SW 1271 (cell line): Measurements from ENCODE around the gene NHP2.

Experiments
- DNase-seq, 2 experiments: peaks; one replicate each; lab custom pipeline; 2025; lab: John Stamatoyannopoulos, UW

NHP2 gene

DNA sequence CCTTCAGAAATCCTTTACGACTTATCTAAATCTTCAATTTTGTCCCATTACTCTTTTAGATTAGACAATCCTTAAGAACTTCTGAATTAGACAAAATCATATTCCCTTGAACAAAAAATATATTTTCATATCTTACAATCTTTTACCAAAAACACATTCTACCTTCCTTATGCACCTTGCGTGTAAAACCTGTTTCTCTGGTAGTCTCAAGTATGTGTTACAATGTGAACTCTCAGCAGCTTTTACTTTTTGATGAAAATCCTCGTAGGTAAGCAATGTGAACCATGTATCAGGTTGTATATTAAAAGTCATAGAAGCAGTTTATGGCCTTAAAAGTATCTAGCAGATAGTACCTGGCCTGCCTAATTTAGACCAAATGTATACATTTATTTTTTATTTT, 20.8 kb upstream of the NHP2 start:
- no peak for DNase-seq

DNA sequence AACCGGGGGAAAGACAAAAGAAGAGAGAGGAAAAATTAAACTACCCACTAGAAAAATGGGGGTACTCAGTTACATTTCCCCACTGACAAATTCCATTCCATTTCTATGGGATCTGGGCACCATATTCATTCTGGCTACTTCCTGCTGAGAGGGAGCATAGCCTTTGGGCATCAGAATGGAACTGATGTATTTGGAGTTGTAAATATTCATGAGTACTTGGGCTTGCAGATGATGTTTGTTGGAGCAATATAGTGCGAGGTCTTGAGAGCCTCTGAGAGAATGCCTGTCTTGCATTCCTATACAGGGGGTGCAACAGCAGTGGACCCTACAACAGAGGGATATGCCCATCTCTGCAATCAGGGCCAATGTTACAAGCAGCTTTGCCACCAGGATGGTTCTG, 16.8 kb upstream of the NHP2 start:
- no peak for DNase-seq

DNA sequence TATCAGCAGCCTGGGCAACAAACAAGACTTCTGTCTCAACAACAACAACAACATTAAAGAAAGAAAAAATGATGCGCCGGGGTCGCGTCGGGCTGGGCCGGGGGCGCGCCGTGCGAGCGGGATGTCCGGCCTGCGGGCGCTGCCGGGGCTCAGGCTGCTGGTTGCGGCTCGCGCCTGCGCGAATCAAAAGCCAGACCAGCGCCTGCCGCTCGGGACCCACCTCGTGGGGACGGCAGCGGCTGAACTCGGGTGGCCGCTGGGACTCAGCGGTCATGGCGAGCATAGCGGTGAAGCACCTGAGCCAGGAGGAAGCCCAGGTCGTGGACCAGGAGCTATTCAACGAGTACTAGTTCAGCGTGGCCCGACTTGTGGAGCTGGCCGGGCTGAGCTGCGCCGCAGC, 11.9 kb upstream of the NHP2 start:
- DNase-seq = no peak

DNA sequence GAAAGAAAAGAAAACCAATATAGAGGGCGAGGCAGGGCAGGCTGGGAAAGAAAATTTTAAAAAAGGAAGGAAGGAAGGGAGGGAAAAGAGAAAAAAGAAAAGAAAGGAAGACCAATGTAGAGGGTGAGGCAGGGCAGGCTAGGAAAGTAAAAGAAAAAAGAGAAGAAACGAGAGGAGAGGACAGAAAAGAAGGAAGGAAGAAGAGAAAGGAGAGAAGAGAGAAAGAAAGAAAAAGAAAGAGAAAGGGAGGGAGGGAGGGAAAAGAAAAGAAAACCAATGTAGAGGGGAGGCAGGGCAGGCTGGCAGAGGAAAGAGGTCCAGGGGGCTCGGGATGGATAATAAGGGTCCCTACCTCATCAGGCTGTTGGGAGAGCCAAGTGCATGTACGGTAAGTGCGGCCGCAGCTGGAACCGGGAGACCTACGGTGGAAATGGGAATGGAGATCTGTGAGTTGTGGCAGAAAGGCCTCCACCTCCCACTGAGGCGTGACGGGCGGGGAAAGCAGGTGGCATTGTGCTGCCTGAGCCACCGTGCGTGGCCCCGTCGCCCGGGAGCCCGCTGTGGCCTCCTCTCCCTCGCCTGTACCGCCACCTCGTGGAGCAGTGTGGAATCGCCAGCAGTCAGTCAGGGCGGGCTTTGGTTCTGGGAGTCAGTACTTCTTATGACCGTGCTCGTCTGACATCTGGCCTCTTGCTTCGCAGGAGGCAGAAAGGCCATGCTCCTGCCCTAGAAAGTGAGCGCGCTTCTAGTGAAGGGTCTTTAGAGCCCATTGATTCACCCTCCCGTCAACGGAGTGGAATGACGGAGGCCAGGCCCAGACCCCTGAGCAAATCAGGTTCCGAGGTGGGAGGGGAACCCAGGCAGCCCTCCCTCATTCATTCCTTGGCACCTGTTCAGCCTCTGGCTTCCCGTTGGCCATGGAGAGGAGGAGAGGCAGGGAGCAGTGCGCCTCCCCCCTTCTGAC, 10.4 kb upstream of the NHP2 start:
- peak; percentile 57 to 81 for DNase-seq

DNA sequence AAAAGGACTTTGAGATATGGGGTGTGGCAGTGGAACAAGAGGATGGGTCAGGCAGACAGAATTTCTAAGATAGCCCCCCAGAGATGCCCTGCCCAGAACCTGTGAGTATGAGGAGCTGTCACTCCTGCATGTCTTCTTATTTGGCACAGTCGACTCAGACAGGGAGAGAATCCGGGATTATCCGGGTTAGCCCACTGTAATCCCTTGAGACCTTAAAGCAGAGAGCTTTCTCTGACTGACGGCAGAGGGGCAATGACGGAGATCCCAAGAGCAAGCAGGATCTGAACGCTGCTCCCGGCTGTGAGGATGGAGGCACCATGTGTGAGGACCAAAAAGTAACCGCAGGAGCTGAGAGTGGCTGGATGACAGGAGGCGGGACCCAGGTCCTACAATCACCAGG, 8.8 kb upstream of the NHP2 start:
- no peak for DNase-seq

DNA sequence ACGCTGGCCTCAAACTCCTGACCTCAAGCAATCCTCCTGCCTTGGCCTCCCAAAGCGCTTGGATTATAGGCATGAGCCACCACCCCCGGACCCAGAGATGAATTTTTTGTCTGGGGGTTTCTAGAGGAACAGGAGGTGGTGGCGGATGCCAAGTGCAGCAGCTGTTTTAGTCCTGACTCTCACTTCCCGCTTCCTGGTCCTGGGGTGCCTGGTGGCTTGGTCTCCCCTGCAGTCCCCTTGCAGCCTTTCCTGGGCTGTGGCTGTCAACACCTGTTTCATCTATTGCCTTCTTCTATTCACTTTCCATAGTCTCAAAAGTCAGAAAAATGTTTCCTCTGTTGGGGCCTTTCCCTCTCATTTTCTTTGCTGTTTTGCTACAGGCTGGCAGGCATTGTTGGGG, 6.5 kb upstream of the NHP2 start:
- DNase-seq = no peak

DNA sequence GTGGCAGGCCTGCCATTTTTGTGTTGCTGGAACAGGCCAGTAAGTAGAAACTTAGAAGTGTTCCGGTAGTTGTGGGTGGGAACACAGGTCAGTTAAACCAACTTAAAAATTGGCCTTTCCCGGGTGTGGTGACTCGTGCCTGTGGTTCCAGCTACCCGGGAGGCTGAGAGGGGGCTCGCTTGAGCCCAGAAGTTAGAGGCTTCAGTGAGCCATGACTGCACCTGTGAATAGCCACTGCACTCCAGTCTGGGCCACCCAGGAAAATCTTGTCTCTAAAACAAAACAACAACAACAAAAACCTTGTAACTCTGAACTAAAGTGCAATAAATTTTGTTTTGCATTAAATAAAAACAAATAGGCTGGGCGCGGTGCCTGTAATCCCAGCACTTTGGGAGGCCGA, 1.4 kb upstream of the NHP2 start:
- DNase-seq = no peak

DNA sequence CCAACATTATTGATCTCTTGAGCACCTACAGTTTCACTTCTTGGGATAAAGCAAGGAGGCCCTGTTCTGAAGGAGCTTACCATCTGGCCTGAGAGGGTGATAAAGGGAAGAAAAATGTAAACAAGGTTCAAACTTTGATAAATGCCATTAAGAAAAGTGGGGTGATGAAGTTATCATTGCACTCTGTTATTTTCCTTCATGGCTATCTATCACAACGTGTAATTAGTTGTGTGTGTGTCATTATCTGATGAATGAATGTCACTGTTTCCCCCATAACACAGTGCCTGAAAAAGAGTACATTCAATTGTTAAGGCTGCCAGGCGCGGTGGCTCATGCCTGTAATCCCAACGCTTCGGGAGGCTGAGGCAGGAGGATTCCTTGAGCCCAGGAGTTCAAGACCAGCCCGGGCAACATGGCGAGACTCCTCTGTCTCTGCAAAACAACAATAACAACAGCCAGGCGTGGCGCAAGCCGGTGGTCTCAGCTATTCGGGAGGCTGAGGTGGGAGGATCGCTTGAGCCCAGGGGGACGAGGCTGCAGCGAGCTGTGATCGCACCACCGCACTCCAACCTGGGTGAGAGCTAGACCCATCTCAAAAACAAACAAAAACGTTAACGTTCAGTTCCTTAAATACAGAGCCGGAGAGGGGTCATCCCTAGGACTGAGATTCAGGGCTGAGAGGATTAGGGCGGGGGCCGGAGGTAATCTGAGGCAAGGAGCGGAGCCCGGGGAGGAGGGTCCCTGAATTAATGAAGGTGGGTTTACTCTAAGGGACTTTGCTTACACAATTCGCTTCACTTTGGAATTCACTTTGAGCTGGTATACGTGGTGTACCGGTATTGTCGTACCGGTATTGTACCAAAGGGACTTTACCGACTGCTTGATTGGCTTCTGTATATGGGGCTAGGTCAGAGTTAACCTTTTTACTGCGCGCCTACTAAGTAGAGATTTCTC, 917 bp downstream of the NHP2 start:
- DNase-seq = no peak

DNA sequence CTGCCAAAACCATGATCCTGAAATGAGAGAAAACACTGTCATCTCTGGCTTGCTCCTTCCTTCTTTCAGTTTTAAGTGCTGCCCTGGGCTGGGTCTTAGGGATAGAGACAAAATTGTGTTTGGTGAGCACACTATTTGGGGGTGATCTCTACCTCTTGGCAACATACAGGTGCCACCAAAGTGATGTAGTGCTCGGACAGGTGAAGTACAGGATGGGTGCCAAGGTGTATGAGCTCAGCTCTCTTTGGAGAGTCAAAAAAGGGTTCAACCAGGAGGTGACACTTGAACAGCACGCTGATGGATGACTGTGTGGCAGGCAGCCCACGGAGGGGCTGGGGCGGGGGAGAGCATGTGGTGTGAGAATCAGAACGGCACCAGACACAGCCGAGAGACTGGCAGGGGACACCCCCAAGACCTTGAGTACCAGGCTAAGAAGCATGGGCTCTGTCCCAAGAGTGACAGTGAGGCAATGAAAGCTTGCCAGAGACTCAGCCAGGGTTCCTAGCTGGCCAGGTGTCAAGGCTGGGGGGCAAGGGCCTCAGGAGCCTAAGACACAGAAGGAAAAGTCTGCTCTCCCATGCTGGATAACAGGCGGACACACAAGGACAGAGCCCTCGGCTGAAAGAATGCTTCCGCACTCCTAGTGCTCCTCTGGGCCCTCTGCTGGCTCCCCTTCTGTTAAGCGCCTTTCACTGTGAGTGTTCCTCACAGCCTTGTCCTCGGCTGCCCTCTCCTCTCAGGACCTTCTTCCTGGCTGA, 2.5 kb downstream of the NHP2 start:
- DNase-seq = no peak

DNA sequence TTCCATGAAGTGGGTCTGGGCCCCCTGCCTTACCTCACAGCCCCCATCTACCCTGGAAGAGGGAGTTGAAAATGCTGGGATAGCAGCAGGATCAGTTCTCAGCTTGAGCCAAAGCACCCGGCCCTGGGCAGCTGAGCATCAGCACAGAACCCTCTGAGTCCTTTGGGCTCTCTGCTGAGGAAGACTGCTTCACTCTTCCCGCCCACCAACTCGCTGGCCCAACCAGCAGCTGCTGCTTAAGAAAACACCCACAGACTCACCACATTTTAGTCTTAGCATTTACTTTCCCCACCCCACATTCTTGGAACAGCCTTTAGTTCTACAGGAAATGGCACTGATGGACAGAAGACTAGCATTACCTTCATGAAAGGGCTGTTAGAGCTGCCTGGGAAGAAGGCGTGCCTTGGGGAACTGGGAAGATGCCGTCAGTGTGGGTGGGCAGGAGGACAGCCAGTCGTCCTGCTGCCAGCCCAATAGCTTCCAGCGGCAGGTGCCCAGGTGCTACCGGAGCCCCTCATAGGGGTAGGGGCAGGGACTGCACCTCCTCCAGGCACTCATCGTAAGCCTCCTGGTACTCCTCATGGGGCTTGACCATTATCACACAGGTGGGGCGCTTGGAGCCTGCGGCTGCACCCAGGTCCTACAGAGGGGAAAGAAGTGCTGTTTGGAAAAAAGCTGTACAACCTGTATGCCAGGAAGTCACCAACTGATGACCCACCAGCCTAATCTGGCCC, 4.3 kb downstream of the NHP2 start:
- DNase-seq = no peak

DNA sequence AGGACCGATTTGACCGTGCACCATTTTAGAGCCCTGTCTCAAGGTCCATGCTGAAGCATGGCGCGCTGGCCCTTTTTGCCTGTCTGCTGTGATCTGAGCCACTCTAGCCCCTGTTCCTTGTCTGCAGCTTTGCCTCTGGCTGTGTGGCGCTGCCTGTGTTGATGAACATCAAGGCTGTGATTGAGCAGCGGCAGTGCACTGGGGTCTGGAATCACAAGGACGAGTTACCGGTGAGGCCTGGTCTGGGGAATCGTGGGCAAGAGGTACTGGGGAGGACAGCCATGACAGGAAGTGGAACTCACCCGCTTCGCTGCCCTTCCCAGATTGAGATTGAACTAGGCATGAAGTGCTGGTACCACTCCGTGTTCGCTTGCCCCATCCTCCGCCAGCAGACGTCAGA, 6.3 kb downstream of the NHP2 start:
- DNase-seq = no peak

DNA sequence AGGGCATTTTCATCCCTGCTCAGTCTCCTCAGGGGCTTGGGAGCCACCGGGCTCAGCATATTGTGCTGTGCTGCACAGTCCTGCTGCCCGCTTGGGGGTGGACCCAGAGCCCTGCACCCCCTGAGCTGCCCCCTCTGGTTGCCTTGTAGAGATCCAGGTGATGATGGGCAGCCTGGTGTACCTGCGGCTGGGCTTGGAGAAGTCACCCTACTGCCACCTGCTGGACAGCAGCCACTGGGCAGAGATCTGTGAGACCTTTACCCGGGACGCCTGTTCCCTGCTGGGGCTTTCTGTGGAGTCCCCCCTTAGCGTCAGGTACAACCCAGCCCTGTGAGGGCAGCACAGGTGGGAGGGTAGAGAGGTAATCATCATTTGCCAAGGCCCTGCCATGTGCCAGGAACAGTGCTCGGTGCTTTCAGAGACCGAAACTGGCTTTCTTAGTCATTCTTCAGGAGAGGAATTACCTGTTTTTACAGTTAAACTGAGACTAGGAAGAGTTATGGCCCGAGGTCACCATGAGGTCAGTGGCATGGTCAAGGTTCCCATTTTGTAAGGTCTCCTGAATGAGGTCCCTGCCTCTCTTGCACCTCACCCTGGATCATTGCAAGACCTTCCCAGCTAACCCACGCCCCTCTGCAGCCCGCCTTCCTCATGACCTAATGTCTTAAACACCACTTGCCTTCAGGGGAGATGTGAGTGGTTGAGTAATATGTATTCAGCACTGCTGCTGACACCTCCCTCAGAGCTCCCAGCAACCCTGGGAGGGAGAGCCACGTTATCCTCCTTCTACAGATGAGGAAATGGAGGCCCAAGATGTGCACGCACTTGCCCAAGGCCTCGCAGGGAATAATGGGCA, 7.5 kb downstream of the NHP2 start:
- DNase-seq = peak in 1 of 2 experiments; percentile 48

DNA sequence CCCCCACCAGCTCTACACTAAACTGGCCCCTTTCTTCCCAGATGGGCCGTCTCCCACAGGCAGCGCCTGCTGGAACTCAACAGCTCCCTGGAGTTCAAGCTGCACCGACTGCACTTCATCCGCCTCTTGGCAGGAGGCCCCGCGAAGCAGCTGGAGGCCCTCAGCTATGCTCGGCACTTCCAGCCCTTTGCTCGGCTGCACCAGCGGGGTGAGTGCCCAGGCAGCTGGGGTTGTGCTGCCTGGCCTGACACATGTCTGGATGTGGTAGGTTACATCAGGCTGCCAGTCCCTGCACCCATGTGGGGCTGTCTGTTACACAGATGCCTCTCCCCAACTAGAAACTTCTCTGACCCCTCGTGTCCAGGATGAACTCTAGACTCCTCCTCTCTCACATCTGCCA, 9.8 kb downstream of the NHP2 start:
- DNase-seq = no peak

DNA sequence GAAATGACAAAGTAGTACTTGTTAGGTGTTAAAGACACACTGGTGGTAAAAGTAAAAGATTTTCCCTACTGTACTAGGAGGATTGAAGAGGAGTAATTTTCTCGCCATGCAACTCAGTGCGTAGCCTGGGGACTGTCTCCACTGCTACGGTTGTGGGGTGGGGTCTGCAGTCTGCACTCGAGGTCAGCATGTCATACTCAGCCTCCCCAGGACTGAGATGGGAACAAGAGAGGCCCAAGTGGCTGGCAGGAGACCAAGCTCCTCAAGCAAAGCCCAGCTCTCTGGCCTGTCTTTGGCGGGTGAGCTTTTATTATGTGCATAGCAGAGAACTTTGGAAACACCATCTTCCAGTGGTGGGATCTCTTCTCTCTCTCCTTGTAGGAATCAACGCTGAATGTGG, 10.4 kb downstream of the NHP2 start:
- DNase-seq = no peak

DNA sequence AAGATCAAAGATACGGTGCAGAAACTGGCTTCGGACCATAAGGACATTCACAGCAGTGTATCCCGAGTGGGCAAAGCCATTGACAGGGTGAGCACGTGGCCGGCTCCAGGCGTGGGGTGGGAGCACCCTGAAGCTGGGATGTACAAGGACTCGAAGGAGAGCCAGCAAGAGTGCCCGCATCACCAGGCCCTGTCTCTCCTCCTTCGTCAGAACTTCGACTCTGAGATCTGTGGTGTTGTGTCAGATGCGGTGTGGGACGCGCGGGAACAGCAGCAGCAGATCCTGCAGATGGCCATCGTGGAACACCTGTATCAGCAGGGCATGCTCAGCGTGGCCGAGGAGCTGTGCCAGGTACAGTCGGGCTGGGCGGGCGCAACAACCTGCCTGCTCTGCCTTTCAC, 11.0 kb downstream of the NHP2 start:
- DNase-seq = no peak

DNA sequence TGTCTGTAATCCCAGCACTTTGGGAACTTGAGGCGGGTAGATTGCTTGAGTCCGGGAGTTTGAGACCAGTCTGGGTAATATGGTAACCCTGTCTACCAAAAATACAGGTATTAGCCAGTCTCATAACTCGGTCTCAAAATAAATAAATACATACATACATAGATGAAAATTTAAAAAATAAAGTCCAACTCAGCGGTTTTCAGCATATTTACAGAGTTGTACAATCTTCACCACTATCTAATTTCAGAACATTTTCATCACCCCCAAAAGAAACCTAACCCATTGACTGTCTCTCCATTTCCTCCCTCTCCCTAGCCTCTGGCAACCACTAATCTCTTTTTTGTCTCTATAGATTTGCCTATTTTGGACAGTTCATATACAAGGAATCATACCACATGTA, 12.1 kb downstream of the NHP2 start:
- no peak for DNase-seq

DNA sequence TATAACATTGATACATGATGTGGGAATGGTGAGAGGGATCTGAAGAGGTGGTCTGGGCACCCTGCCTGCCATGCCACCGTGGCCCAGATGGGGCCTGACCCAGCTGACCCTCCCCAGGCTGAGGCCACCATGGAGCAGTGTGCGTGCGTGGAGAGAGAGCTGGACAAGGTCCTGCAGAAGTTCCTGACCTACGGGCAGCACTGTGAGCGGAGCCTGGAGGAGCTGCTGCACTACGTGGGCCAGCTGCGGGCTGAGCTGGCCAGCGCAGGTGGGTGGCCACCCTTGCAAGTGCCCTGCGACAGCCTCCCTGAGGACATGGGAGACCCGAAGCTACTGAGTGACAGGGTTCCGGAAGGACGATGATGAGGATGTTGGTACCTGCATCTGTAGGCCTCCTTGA, 15.7 kb downstream of the NHP2 start:
- DNase-seq = no peak

DNA sequence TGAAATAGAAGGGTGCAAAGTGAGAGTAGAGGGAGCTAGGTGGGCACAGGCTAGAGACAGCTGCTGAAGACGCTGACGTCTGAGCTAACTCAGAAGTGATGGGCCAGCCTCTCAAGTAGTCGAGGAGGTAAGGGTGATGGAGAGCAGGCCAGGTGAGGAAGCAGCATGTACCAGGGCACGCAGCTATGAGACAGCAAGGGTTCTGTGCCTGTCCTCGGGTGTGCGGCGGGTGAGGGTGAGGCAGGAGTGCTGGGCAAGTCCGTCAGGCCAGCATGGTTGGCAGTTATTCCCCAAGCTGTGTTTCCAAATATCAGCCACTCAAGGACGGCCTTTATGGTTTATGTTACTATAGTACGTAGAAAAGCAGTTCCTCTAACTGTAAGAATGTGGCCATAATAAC, 16.7 kb downstream of the NHP2 start:
- no peak for DNase-seq

DNA sequence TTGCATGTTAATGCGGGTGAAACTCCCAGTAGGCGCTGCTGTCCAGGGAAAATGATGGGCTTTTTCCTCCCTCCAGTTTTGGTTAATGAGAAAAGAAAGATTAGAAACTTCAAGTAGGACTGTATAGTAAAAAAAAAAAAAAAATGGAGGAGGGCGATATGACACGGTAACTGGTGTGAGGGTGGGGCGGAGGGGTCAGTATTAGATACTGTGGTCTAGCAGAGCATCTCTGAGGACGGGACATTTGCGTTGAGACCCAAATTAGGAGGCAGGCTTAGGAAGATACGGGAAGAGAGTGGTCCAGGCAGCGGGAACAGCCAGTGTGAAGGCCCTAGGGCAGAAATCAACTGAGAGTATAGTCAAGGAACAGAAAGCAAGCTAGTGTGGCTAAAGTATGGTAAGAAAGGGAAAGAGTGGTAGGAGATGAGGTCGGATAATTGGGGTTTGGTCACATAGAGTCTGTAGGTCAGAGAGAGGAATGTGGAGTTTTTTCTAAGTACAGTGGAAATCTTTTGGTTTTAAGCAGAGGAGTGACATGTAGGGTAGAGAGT, 22.2 kb downstream of the NHP2 start:
- no peak for DNase-seq
